Right lobe of liver (tissue), 6 donors: ENCODE results near the gene KCNK4. TPM values are rescaled to one million over a fixed set of nuclear protein-coding genes. Genes with fewer than 3 reads are reported as not detected.

Experiments
- ATAC-seq, 4 donors: fragments of 200-7000 bp; cut with Tn5 transposase; one replicate each; pipeline ENCODE4 v1.9.1; 2020; ENCODE audit warnings: mild to moderate bottlenecking in 4 of 4, moderate library complexity in 4 of 4
- DNase-seq, 3 donors: peaks; one replicate each; pipeline ENCODE4 v3.0.0-alpha.2; 2020
- H3K27ac ChIP-seq, 3 donors: fragments of 200-600 bp; one replicate each; pipeline ENCODE4 v1.8.0; 2022
- H3K27me3 ChIP-seq, 2 donors: fragments of 200-600 bp; one replicate each; pipeline ENCODE4 v1.8.0; 2022
- H3K36me3 ChIP-seq, 4 donors: fragments of 200-600 bp; sonication (generic) in 1 of 4; one replicate each; pipeline versions ENCODE4 v1.5.1 to v1.8.0; 2017 to 2022; ENCODE audit warnings: control low read depth in 1 of 4
- H3K4me1 ChIP-seq, 4 donors: fragments of 200-600 bp; sonication (generic) in 1 of 4; one replicate each; pipeline versions ENCODE4 v1.5.1 to v1.8.0; 2017 to 2022; ENCODE audit warnings: control low read depth in 1 of 4
- H3K4me3 ChIP-seq, 3 donors: fragments of 200-600 bp; one replicate each; pipeline ENCODE4 v1.8.0; 2022
- H3K9me3 ChIP-seq, 4 donors: fragments of 200-600 bp; sonication (generic) in 1 of 4; one replicate each; pipeline versions ENCODE4 v1.5.1 to v1.8.0; 2017 to 2022; ENCODE audit warnings: control low read depth in 1 of 4
- CTCF ChIP-seq, 4 donors: fragments of 200-600 bp in 3 of 4; fragments of 450-650 bp in 1 of 4; IDR thresholded peaks; one replicate each; pipeline versions ENCODE4 v1.5.1 to v1.8.0; 2016 to 2022; ENCODE audit warnings: antibody characterized with exemption in 4 of 4, mild to moderate bottlenecking in 2 of 4
- POLR2A ChIP-seq: fragments of 450-650 bp; IDR thresholded peaks from one replicate; pipeline ENCODE4 v1.6.1; 2017; ENCODE audit warnings: antibody characterized with exemption, mild to moderate bottlenecking
- WGBS: methylation state at CpG from one replicate; pipeline ENCODE4 v1.1.6; 2018; ENCODE audit warnings: low coverage, low lambda C conversion rate; ENCODE audit not compliant: insufficient coverage; ENCODE audit errors: missing lambda C conversion rate; 5-methylcytosine and 5-hydroxymethylcytosine counted together
- intact Hi-C, 2 donors: fragments of 100-400 bp; cut with DNase I; formaldehyde crosslinking; loops; one replicate each; pipeline versions ENCODE4 v1.11.2 to v1.14.1; 2022
- total RNA-seq, 6 experiments: library from RNA; depleted of rRNA in 2 of 6; stranded (reverse); fragments of >200 nt in 2 of 6; fragmentation: NEBNext Ultra II Directional in 3 of 6; extraction: Animal tissue kit (Norgen Biotek cat#: 25700) in 3 of 6; gene quantifications; one replicate each; pipeline versions ENCODE4 v1.1.0 to v1.2.4, GENCODE V29; 2016 to 2023
- donor health status: DM: no; HTN: yes; CAD: no.
- donor health status: DM: no; HTN: no; CAD: no.
- donor health status: DM: no; HTN: no; CAD: no.
- donor health status: DM: no; HTN: yes; CAD: no.
- donor health status: DM: no; HTN: yes; CAD: no.

KCNK4 gene
- total RNA-seq, 6 experiments from 2014 or later = not detected

- H3K4me1 ChIP-seq = peaks cover 0 to 27% (median 12%) of the 10 kb centered on the region in 4 donors
- H3K27ac ChIP-seq = no peak overlapping the region
- H3K36me3 ChIP-seq = no peaks in the 10 kb centered on the region
- H3K9me3 ChIP-seq = no peaks in the 10 kb centered on the region
- no peak overlapping the region for H3K4me3 ChIP-seq
- DNase-seq (no peak), ATAC-seq (peak in 3 of 4 donors; percentile 7 to 25 (median 22))
- no peak for TF ChIP-seq CTCF (IDR thresholded peaks at IDR 0.05)
- no peak for TF ChIP-seq POLR2A
- no peaks in the 10 kb centered on the region for H3K27me3 ChIP-seq
- intact Hi-C loops = no loop called here
- WGBS = 83% methylated on average over 1 of the region's 8 CpGs
These were observed 41.3 kb upstream of the KCNK4 start for GRCh38 chr11:64249563-64250414.

GRCh38 chr11:64250415-64251015, 40.6 kb upstream of the KCNK4 start:
- H3K4me3 ChIP-seq = peak overlapping the region; percentile 29 to 87 (median 72)
- DNase-seq (peak in 1 of 3 donors; percentile 28), ATAC-seq (no peak)
- peaks cover 0 to 26% (median 12%) of the 10 kb centered on the region in 4 donors for H3K4me1 ChIP-seq
- intact Hi-C loops = no loop called here
- TF ChIP-seq POLR2A (no peak), CTCF (IDR thresholded peaks at IDR 0.05) (no peak)
- H3K27me3 ChIP-seq = no peaks in the 10 kb centered on the region
- H3K9me3 ChIP-seq = no peaks in the 10 kb centered on the region
- H3K27ac ChIP-seq = no peak overlapping the region
- H3K36me3 ChIP-seq = no peaks in the 10 kb centered on the region
- no CpG with 5 or more reads among the region's 13 CpGs for WGBS

GRCh38 chr11:64251016-64251752, 39.9 kb upstream of the KCNK4 start, which contains the start of gene PLCB3:
TSS of gene PLCB3 (plus strand) at chr11:64251530. CDS start at chr11:64251650, 120 bp downstream.
- TF ChIP-seq CTCF (IDR thresholded peaks at IDR 0.05) (peak; percentile 64 to 88 (median 76)), POLR2A (peak; percentile 79)
- 4% methylated on average over 17 of the region's 75 CpGs for WGBS
- Histone ChIP-seq H3K4me1 (peaks cover 0 to 25% (median 12%) of the 10 kb centered on the region in 4 donors), H3K27ac (peak within 1 kb of the TSS; percentile 44 to 69 (median 63)), H3K27me3 (no peaks in the 10 kb centered on the region), H3K36me3 (no peaks in the 10 kb centered on the region), H3K4me3 (peak within 1 kb of the TSS; percentile 72 to 87 (median 85)), H3K9me3 (no peaks in the 10 kb centered on the region)
- peak; percentile 56 to 77 (median 62) for ATAC-seq
- DNase-seq = peak in 2 of 3 donors; percentile 74 to 76
- intact Hi-C loops = no loop called here

GRCh38 chr11:64251753-64252002, 39.4 kb upstream of the KCNK4 start:
- Histone ChIP-seq H3K4me1 (peaks cover 0 to 25% (median 12%) of the 10 kb centered on the region in 4 donors), H3K27ac (peak overlapping the region; percentile 44 to 69 (median 63))
- intact Hi-C loops = no loop called here

More at GRCh38 chr11:64251753-64252002, 39.4 kb upstream of the KCNK4 start:
- TF ChIP-seq POLR2A (no peak), CTCF (IDR thresholded peaks at IDR 0.05) (no peak)
- DNase-seq (peak in 1 of 3 donors; percentile 44), ATAC-seq (no peak)
- Histone ChIP-seq H3K27me3 (no peaks in the 10 kb centered on the region), H3K9me3 (no peaks in the 10 kb centered on the region), H3K4me3 (peak overlapping the region; percentile 72 to 87 (median 85)), H3K36me3 (peaks cover 0 to 5% (median 0%) of the 10 kb centered on the region in 4 donors)
- WGBS = 7% methylated on average over 2 of the region's 18 CpGs
